Measurements from ENCODE around the gene ATXN1.

Gene ATXN1

DNA sequence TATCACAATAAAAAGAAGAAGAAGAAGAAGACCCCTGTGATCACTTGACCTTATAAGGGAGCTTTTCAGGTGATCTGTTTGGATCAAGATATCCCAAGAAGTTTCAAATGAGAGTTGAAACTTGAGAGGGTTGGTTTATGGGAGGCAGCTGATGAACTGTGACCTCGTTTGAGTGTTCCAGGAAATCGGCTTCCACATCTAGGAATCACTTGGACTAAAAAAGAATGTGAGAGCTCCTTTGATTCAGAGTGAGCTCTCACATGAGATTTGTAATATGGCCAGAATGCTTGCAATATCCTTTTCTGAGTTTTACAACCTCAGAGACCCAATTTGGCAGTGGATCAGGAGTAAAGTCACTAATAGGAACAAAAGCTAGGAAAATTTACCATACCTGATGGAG lies 228.1 kb downstream of the ATXN1 start:
- no peak for DNase-seq (ENCODE audit: low read depth)
- no peak overlapping the region for H3K4me3 ChIP-seq (ENCODE audit: low read depth, low read length)

DNA sequence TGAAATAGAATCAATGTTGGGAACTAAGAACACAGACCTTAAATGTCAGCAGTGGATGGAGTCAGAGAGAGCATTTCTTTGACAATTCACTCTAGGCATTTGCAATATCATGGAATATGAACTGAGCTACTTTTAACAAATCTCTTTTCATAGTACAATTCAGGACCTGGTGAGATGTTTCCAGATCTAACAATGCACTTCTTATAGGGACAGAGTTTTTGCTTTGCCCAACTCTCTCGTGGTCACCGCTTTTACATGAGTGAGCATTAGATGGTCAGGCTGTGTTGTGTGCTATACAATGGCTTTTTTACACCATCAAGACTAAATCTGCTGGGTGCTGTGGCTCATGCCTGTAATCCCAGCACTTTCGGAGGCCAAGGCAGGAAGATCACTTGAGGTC lies 233.6 kb downstream of the ATXN1 start:
- no peak overlapping the region for H3K4me3 ChIP-seq (ENCODE audit: low read depth, low read length)
- no peak for DNase-seq (ENCODE audit: low read depth)

GRCh38 chr6:16524380-16524707 lies 236.9 kb downstream of the ATXN1 start:
- no peak for DNase-seq (ENCODE audit: low read depth)

DNA sequence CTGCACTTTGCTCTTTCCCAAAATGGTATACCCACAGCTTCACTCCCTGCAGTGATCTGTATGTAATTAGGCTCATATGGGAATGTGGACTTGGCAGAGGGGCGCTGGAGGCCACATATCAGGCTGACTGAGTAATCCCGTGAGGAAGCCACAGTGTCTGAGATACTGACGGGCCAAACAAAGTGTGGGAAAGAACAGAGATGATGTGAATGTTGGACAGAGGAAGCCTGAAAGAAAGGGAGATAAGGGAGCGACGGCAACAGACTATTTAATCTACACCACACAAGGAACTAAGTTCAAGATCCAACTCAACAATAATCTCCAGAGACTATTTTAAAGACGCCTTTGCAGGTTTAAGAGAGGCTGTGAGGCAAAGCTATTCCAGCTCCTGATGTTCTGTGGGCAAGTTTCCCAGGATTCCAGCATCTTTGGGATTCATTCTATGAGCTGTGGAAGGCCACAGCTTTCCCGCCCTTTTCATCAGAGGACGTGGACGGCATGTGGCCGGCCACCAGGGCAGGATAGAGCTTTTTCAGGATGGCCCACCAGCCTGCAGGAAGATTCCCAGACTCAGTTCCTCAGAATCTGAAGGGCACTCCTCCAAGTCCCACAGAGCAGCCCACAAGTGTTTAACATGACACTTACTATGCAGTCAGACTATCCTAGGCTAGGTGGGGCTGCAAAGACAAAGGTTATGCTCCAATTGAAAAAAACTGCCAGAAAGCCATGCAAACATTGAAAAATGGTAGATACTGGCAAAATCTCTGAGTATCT lies 237.5 kb downstream of the ATXN1 start:
- H3K4me3 ChIP-seq (ENCODE audit: low read depth, low read length), result no peak overlapping the region
- peak; percentile 63 for DNase-seq (ENCODE audit: low read depth)

More at GRCh38 chr6:16524380-16524707, 236.9 kb downstream of the ATXN1 start:
- H3K4me3 ChIP-seq (ENCODE audit: low read depth, low read length), result no peak overlapping the region

- no peak overlapping the region for H3K4me3 ChIP-seq (ENCODE audit: low read depth, low read length)
- DNase-seq (ENCODE audit: low read depth), result no peak
These were observed 238.3 kb downstream of the ATXN1 start for GRCh38 chr6:16522937-16523336.

- DNase-seq (ENCODE audit: low read depth), result no peak
- H3K4me3 ChIP-seq (ENCODE audit: low read depth, low read length), result no peak overlapping the region
These were observed 239.7 kb downstream of the ATXN1 start for GRCh38 chr6:16521528-16521927.

GRCh38 chr6:16519265-16520242 lies 241.7 kb downstream of the ATXN1 start:
- H3K4me3 ChIP-seq (ENCODE audit: low read depth, low read length), result no peak overlapping the region
- DNase-seq (ENCODE audit: low read depth), result no peak

GRCh38 chr6:16518265-16518664 lies 243.0 kb downstream of the ATXN1 start:
- no peak for DNase-seq (ENCODE audit: low read depth)
- no peak overlapping the region for H3K4me3 ChIP-seq (ENCODE audit: low read depth, low read length)

- H3K4me3 ChIP-seq (ENCODE audit: low read depth, low read length), result no peak overlapping the region
- no peak for DNase-seq (ENCODE audit: low read depth)
These were observed 247.0 kb downstream of the ATXN1 start for GRCh38 chr6:16514249-16514648.

GRCh38 chr6:16512544-16513290 lies 248.5 kb downstream of the ATXN1 start:
- H3K4me3 ChIP-seq (ENCODE audit: low read depth, low read length), result no peak overlapping the region
- no peak for DNase-seq (ENCODE audit: low read depth)

- no peak for DNase-seq (ENCODE audit: low read depth)
- no peak overlapping the region for H3K4me3 ChIP-seq (ENCODE audit: low read depth, low read length)
These were observed 249.4 kb downstream of the ATXN1 start for GRCh38 chr6:16511723-16512489.

DNA sequence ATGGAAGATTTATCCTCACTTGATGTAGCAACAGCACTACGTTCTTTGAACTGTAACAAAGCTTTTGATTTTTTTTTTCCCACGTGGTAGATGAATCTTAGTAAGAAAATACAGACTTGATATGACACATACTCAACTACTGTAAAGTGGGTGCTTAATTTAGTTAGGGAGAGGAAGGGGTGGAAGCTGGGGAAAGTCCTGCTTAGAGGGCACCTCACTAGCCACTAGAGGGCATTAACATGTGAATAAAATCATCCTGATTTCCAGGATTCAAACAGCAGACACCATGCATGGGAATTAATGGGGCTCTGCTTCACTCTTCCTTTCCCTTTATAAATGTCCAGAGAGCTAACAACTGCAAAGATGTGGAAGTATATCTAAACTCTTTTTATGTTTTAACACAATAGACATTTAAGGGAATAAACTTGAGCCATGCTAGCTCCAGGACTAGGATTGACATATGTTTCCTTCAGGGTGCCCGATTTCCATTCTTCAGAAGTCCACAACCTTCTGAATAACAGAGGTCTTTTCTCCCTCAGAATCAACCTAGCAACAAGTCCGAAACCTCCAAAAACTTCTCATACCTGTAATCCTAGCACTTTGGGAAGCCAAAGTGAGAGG lies 250.1 kb downstream of the ATXN1 start:
- no peak for DNase-seq (ENCODE audit: low read depth)

DNA sequence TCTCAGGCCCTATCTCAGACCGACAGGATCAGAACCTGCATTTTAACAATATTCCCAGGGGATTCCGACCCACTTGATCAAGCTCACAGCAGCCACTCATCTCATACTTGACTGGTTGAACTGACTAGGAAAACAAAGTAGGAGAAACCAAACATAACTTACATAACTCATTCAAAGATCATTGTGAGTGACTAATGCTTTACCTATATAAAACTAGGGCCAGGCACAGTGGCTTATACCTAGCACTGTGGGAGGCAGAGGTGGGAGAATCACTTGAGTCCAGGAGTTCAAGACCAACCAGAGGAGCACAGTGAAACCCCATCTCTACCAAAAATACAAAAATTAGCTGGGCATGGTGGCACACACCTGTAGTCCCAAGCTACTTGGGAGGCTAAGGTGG lies 251.0 kb downstream of the ATXN1 start:
- DNase-seq (ENCODE audit: low read depth), result no peak
- no peak overlapping the region for H3K4me3 ChIP-seq (ENCODE audit: low read depth, low read length)

More for the DNA sequence above, 250.1 kb downstream of the ATXN1 start:
- H3K4me3 ChIP-seq (ENCODE audit: low read depth, low read length), result no peak overlapping the region

GRCh38 chr6:16508959-16509358 lies 252.3 kb downstream of the ATXN1 start:
- DNase-seq (ENCODE audit: low read depth), result no peak
- no peak overlapping the region for H3K4me3 ChIP-seq (ENCODE audit: low read depth, low read length)

GRCh38 chr6:16505711-16506357 lies 255.4 kb downstream of the ATXN1 start:
- peak; percentile 78 for DNase-seq (ENCODE audit: low read depth)
- H3K4me3 ChIP-seq (ENCODE audit: low read depth, low read length), result no peak overlapping the region

- DNase-seq (ENCODE audit: low read depth), result no peak
- no peak overlapping the region for H3K4me3 ChIP-seq (ENCODE audit: low read depth, low read length)
These were observed 256.7 kb downstream of the ATXN1 start for GRCh38 chr6:16504609-16505008.

- no peak for DNase-seq (ENCODE audit: low read depth)
- H3K4me3 ChIP-seq (ENCODE audit: low read depth, low read length), result no peak overlapping the region
These were observed 257.3 kb downstream of the ATXN1 start for GRCh38 chr6:16503970-16504415.

DNA sequence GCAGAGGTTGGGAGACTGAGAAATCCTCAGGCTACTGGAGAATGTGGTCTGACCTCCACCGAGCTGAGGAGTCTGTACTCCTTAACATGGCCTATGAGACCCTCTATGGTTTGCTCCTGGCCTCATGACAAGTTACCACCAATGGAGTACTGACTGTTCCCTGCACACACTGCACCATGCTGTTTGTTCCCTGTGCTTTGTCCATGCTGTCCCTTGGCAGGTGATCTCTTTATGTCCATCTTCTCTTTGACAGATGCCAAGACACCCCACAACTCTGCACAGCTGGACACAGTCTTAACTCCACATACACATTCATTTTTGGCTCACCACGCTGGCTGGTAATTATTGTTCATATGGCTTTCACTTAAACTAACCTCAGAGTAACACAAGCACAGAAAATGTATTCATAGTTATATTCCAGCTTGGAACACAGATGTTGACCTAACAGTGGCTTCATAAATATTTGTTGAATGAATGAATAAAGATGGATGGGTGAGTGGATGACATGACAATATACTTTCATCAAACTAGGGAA lies 258.0 kb downstream of the ATXN1 start:
- DNase-seq (ENCODE audit: low read depth), result no peak
- H3K4me3 ChIP-seq (ENCODE audit: low read depth, low read length), result no peak overlapping the region
